SK-N-MC (cell line): ENCODE data around the gene IL33.

Experiments
- EZH2 ChIP-seq: fragments of 200-600 bp; sonication (generic); IDR thresholded peaks from one replicate; pipeline ENCODE4 v1.6.1; 2017; ENCODE audit warnings: antibody characterized with exemption
- FOXP2 ChIP-seq: optimal IDR thresholded peaks from 2 replicates; pipeline ENCODE3; 2011; ENCODE audit warnings: mild to moderate bottlenecking, moderate library complexity; ENCODE audit not compliant: insufficient read depth; ENCODE audit errors: extremely low read length, control extremely low read depth
- POLR2AphosphoS5 ChIP-seq: IDR thresholded peaks from 2 replicates; pipeline ENCODE4 v1.6.1; 2012; ENCODE audit warnings: mild to moderate bottlenecking, low read depth, low read length, borderline replicate concordance

GRCh38 chr9:6183227-6183551, 32.4 kb upstream of the IL33 start:
- TF ChIP-seq EZH2: no peak
- TF ChIP-seq POLR2AphosphoS5: no peak
- no peak for TF ChIP-seq FOXP2
